CD4-positive, alpha-beta T cell (primary cell): ENCODE data around the gene PCARE. TPM values are rescaled to one million over a fixed set of nuclear protein-coding genes. Genes with fewer than 3 reads are reported as not detected.

Experiments used
- ATAC-seq: fragments of 200-7000 bp; cut with Tn5 transposase; one replicate; pipeline ENCODE4 v1.10.0; 2022; ENCODE audit warnings: mild to moderate bottlenecking; ENCODE audit not compliant: poor library complexity
- CTCF ChIA-PET: fragments of 350-600 bp; sonication (Branson Sonifier 250); formaldehyde crosslinking; loops from one replicate; lab custom pipeline; 2021; ENCODE audit warnings: antibody characterized with exemption, inconsistent platforms; lab: Charles Lee
- POLR2A ChIA-PET: fragments of 350-600 bp; sonication (Branson Sonifier 250); formaldehyde crosslinking; loops from one replicate; lab custom pipeline; 2021; ENCODE audit warnings: antibody characterized with exemption, inconsistent platforms; lab: Charles Lee
- DNase-seq, 14 experiments: peaks; one replicate each; pipeline ENCODE4 v3.0.0-alpha.2; 2013 to 2020; ENCODE audit warnings: mixed read lengths in 2 of 14
- H3K27ac ChIP-seq, 2 donors: one replicate each; pipeline versions ENCODE4 v1.5.1 to v1.7.0; 2013; ENCODE audit warnings: low read length in 2 of 2, low read depth in 1 of 2, mild to moderate bottlenecking in 1 of 2
- H3K27me3 ChIP-seq, 2 experiments: 1 replicate in 1 of 2; 2 replicates in 1 of 2; pipeline versions ENCODE4 v1.6.1 to v1.7.0; 2013; ENCODE audit warnings: low read length in 2 of 2, control low read depth in 1 of 2, mild to moderate bottlenecking in 1 of 2, moderate library complexity in 1 of 2; ENCODE audit not compliant: insufficient read depth in 2 of 2, control insufficient read depth in 1 of 2
- H3K36me3 ChIP-seq: one replicate; pipeline ENCODE4 v1.6.1; 2013; ENCODE audit warnings: low read length, control low read depth; ENCODE audit not compliant: insufficient read depth
- H3K4me1 ChIP-seq: one replicate; pipeline ENCODE4 v1.6.1; 2013; ENCODE audit warnings: low read length, control low read depth; ENCODE audit not compliant: insufficient read depth
- H3K4me3 ChIP-seq: one replicate; pipeline ENCODE4 v1.5.1; 2013; ENCODE audit warnings: mild to moderate bottlenecking, low read length, moderate library complexity
- H3K9me3 ChIP-seq, 2 experiments: 1 replicate in 1 of 2; 2 replicates in 1 of 2; pipeline versions ENCODE4 v1.6.1 to v1.7.0; 2013; ENCODE audit warnings: low read length in 2 of 2, mild to moderate bottlenecking in 2 of 2, control low read depth in 1 of 2, moderate library complexity in 1 of 2; ENCODE audit not compliant: control insufficient read depth in 1 of 2, insufficient read depth in 1 of 2
- H3K27ac Mint-ChIP-seq: one replicate; pipeline ENCODE4 v1.8.0; 2020; ENCODE audit warnings: mixed read lengths
- H3K27me3 Mint-ChIP-seq: one replicate; pipeline ENCODE4 v1.8.0; 2021; ENCODE audit warnings: mixed read lengths
- H3K36me3 Mint-ChIP-seq: one replicate; pipeline ENCODE4 v1.8.0; 2021; ENCODE audit warnings: low read depth, mixed read lengths
- H3K4me1 Mint-ChIP-seq: one replicate; pipeline ENCODE4 v1.8.0; 2021; ENCODE audit warnings: low read depth, mixed read lengths
- H3K4me3 Mint-ChIP-seq: one replicate; pipeline ENCODE4 v1.8.0; 2020; ENCODE audit warnings: mild to moderate bottlenecking, mixed read lengths
- H3K9me3 Mint-ChIP-seq: one replicate; pipeline ENCODE4 v1.8.0; 2020; ENCODE audit warnings: mixed read lengths
- CTCF ChIP-seq: fragments of 200-600 bp; IDR thresholded peaks from one replicate; pipeline ENCODE4 v1.8.0; 2022; ENCODE audit warnings: antibody characterized with exemption, mild to moderate bottlenecking
- intact Hi-C, 2 experiments: fragments of 100-400 bp; cut with DNase I in 1 of 2; cut with micrococcal nuclease in 1 of 2; formaldehyde crosslinking; loops; one replicate each; pipeline versions ENCODE4 v1.15.1 to v1.9.0; 2023 to 2025; cut with DNase I, micrococcal nuclease
- total RNA-seq, 174 experiments: library from RNA in 2 of 174; stranded (reverse) in 2 of 174; gene quantifications; one replicate each; pipeline ENCODE4 v1.2.3 and lab custom pipeline; 2021 to 2026

Gene PCARE
- total RNA-seq, 2 experiments from 2014 or later: not detected

- Histone ChIP-seq H3K9me3 (no peaks in the 10 kb centered on the region), H3K4me3 (no peak overlapping the region), H3K27me3 (no peaks in the 10 kb centered on the region), H3K27ac (no peak overlapping the region), H3K36me3 (no peaks in the 10 kb centered on the region), H3K4me1 (no peaks in the 10 kb centered on the region)
- Mint-ChIP-seq H3K4me3 (no peak overlapping the region), H3K27ac (no peak overlapping the region), H3K27me3 (no peaks in the 10 kb centered on the region), H3K4me1 (no peaks in the 10 kb centered on the region), H3K9me3 (no peaks in the 10 kb centered on the region), H3K36me3 (no peaks in the 10 kb centered on the region)
- no peak for ATAC-seq
- intact Hi-C loops: no loop called here
- DNase-seq: no peak
- TF ChIP-seq CTCF: no peak
- CTCF ChIA-PET: no interaction called here
- POLR2A ChIA-PET: no interaction called here
Observed at GRCh38 chr2:29106256-29106655, 31.9 kb upstream of the PCARE start.

GRCh38 chr2:29105375-29105774 lies 31.1 kb upstream of the PCARE start:
- Histone ChIP-seq H3K27me3 (no peaks in the 10 kb centered on the region), H3K36me3 (no peaks in the 10 kb centered on the region), H3K4me1 (no peaks in the 10 kb centered on the region), H3K4me3 (no peak overlapping the region), H3K9me3 (no peaks in the 10 kb centered on the region), H3K27ac (no peak overlapping the region)
- ATAC-seq: no peak
- Mint-ChIP-seq H3K9me3 (no peaks in the 10 kb centered on the region), H3K4me3 (no peak overlapping the region), H3K27ac (no peak overlapping the region), H3K27me3 (no peaks in the 10 kb centered on the region), H3K4me1 (no peaks in the 10 kb centered on the region), H3K36me3 (no peaks in the 10 kb centered on the region)
- ChIA-PET CTCF (no interaction called here), POLR2A (no interaction called here)
- intact Hi-C loops: no loop called here
- TF ChIP-seq CTCF: no peak
- DNase-seq: no peak

- H3K27ac ChIP-seq: no peak overlapping the region
- H3K9me3 Mint-ChIP-seq: no peaks in the 10 kb centered on the region
- H3K27me3 ChIP-seq: no peaks in the 10 kb centered on the region
- H3K4me1 ChIP-seq: no peaks in the 10 kb centered on the region
- TF ChIP-seq CTCF: no peak
- no peaks in the 10 kb centered on the region for H3K27me3 Mint-ChIP-seq
- no peaks in the 10 kb centered on the region for H3K9me3 ChIP-seq
- no peaks in the 10 kb centered on the region for H3K36me3 Mint-ChIP-seq
- ChIA-PET CTCF (no interaction called here), POLR2A (interaction anchor here (0.7 to 1.2 kb wide), 2 partner anchors 10 to 94 kb away, joined by 3 read pairs; partner anchors contain the start of gene CLIP4)
- H3K27ac Mint-ChIP-seq: no peak overlapping the region
- H3K36me3 ChIP-seq: no peaks in the 10 kb centered on the region
- H3K4me1 Mint-ChIP-seq: no peaks in the 10 kb centered on the region
- DNase-seq (no peak), ATAC-seq (no peak)
- no peak overlapping the region for H3K4me3 ChIP-seq
- no peak overlapping the region for H3K4me3 Mint-ChIP-seq
- intact Hi-C loops: no loop called here
Observed at GRCh38 chr2:29104688-29105087, 30.4 kb upstream of the PCARE start.
